Activated T-cell treated with anti-CD3 and anti-CD28 coated beads, Interleukin-2, amount 50 U/mL, for 4 hours (primary cell): Measurements from ENCODE around the gene TARS1. TPM values are rescaled to one million over a fixed set of nuclear protein-coding genes. Genes with fewer than 3 reads are reported as not detected.
A peak's percentile ranks its signal among the peaks of the same experiment; 100 is the strongest.
"Not testable (repeated sequence)": the region's sequence is repeated elsewhere in the genome, so short reads cannot be mapped to it uniquely, and the experiment has no call there.

Source experiments
- ATAC-seq, 2 donors: fragments of 200-7000 bp; cut with Tn5 transposase; one replicate each; pipeline ENCODE4 v1.10.0; 2021
- DNase-seq: peaks from one replicate; pipeline ENCODE4 v3.0.0-alpha.2; 2020
- H3K27me3 Mint-ChIP-seq: one replicate; pipeline ENCODE4 v1.8.0; 2021; ENCODE audit warnings: low read depth, mixed read lengths
- H3K36me3 Mint-ChIP-seq: one replicate; pipeline ENCODE4 v1.8.0; 2022; ENCODE audit warnings: mixed read lengths; ENCODE audit not compliant: insufficient read depth
- H3K4me1 Mint-ChIP-seq: one replicate; pipeline ENCODE4 v1.8.0; 2021; ENCODE audit warnings: low read depth, mixed read lengths
- H3K4me3 Mint-ChIP-seq: one replicate; pipeline ENCODE4 v1.8.0; 2021; ENCODE audit warnings: mild to moderate bottlenecking, moderate library complexity, mixed read lengths
- H3K9me3 Mint-ChIP-seq: one replicate; pipeline ENCODE4 v1.8.0; 2021; ENCODE audit warnings: mixed read lengths
- total RNA-seq, 3 donors: library from RNA; stranded (reverse); gene quantifications; one replicate each; pipeline ENCODE4 v1.2.1, GENCODE V29; 2021

The TARS1 gene
- total RNA-seq, 3 donors from 2014 or later = 229 to 275 (median 259) TPM

- Mint-ChIP-seq H3K27me3 (peaks cover 20% of the 10 kb centered on the region), H3K4me1 (no peaks in the 10 kb centered on the region), H3K9me3 (no peaks in the 10 kb centered on the region), H3K36me3 (no peaks in the 10 kb centered on the region), H3K4me3 (no peak overlapping the region)
- ATAC-seq = no peak
- no peak for DNase-seq
Observed at GRCh38 chr5:33425314-33425713, 15.5 kb upstream of the TARS1 start.

GRCh38 chr5:33430983-33431382, 9.8 kb upstream of the TARS1 start:
- DNase-seq (no peak), ATAC-seq (no peak)
- Mint-ChIP-seq H3K36me3 (no peaks in the 10 kb centered on the region), H3K27me3 (peaks cover 17% of the 10 kb centered on the region), H3K9me3 (no peaks in the 10 kb centered on the region), H3K4me1 (peaks cover 5% of the 10 kb centered on the region), H3K4me3 (no peak overlapping the region)

GRCh38 chr5:33432656-33433055, 8.1 kb upstream of the TARS1 start:
- DNase-seq (no peak), ATAC-seq (no peak)
- no peaks in the 10 kb centered on the region for H3K9me3 Mint-ChIP-seq

GRCh38 chr5:33433303-33434240, 7.2 kb upstream of the TARS1 start:
- Mint-ChIP-seq H3K4me1 (peaks cover 6% of the 10 kb centered on the region), H3K27me3 (peaks cover 2% of the 10 kb centered on the region), H3K36me3 (no peaks in the 10 kb centered on the region), H3K4me3 (no peak overlapping the region), H3K9me3 (no peaks in the 10 kb centered on the region)
- DNase-seq (no peak), ATAC-seq (no peak)

More at GRCh38 chr5:33432656-33433055, 8.1 kb upstream of the TARS1 start:
- Mint-ChIP-seq H3K27me3 (peaks cover 5% of the 10 kb centered on the region), H3K36me3 (no peaks in the 10 kb centered on the region), H3K4me3 (no peak overlapping the region), H3K4me1 (peaks cover 6% of the 10 kb centered on the region)

GRCh38 chr5:33435893-33436490, 4.8 kb upstream of the TARS1 start:
- not testable (repeated sequence) for H3K27me3 Mint-ChIP-seq, H3K36me3 Mint-ChIP-seq, H3K4me3 Mint-ChIP-seq, H3K9me3 Mint-ChIP-seq, H3K4me1 Mint-ChIP-seq
- DNase-seq (peak; percentile 59), ATAC-seq (peak; percentile 30 to 45)

GRCh38 chr5:33438996-33439395, 1.8 kb upstream of the TARS1 start:
- Mint-ChIP-seq H3K9me3 (no peaks in the 10 kb centered on the region), H3K4me3 (no peak overlapping the region), H3K27me3 (no peaks in the 10 kb centered on the region), H3K36me3 (peaks cover 5% of the 10 kb centered on the region), H3K4me1 (peaks cover 21% of the 10 kb centered on the region)
- DNase-seq = no peak
- ATAC-seq = no peak

- no peak for ATAC-seq
- Mint-ChIP-seq H3K4me1 (peaks cover 28% of the 10 kb centered on the region), H3K9me3 (no peaks in the 10 kb centered on the region), H3K27me3 (no peaks in the 10 kb centered on the region), H3K4me3 (no peak overlapping the region), H3K36me3 (peaks cover 9% of the 10 kb centered on the region)
- no peak for DNase-seq
Observed at GRCh38 chr5:33439905-33440481, 772 bp upstream of the TARS1 start.

GRCh38 chr5:33441241-33442177, 744 bp downstream of the TARS1 start:
- Mint-ChIP-seq H3K27me3 (no peaks in the 10 kb centered on the region), H3K4me3 (no peak overlapping the region), H3K36me3 (peaks cover 19% of the 10 kb centered on the region), H3K4me1 (peaks cover 33% of the 10 kb centered on the region), H3K9me3 (no peaks in the 10 kb centered on the region)
- peak; percentile 35 to 48 for ATAC-seq
- peak; percentile 28 for DNase-seq

GRCh38 chr5:33444542-33444941, 3.8 kb downstream of the TARS1 start:
- DNase-seq (no peak), ATAC-seq (no peak)
- Mint-ChIP-seq H3K9me3 (no peaks in the 10 kb centered on the region), H3K4me3 (no peak overlapping the region), H3K4me1 (peaks cover 41% of the 10 kb centered on the region), H3K36me3 (peaks cover 36% of the 10 kb centered on the region), H3K27me3 (no peaks in the 10 kb centered on the region)

- Mint-ChIP-seq H3K36me3 (peaks cover 39% of the 10 kb centered on the region), H3K4me1 (peaks cover 41% of the 10 kb centered on the region), H3K4me3 (no peak overlapping the region), H3K27me3 (no peaks in the 10 kb centered on the region), H3K9me3 (no peaks in the 10 kb centered on the region)
- no peak for ATAC-seq
- DNase-seq = no peak
Observed at GRCh38 chr5:33445798-33446197, 5.0 kb downstream of the TARS1 start.

GRCh38 chr5:33448118-33448517, 7.4 kb downstream of the TARS1 start:
- no peak overlapping the region for H3K4me3 Mint-ChIP-seq
- peaks cover 44% of the 10 kb centered on the region for H3K36me3 Mint-ChIP-seq
- no peak for DNase-seq
- H3K9me3 Mint-ChIP-seq = no peaks in the 10 kb centered on the region
- H3K4me1 Mint-ChIP-seq = peaks cover 36% of the 10 kb centered on the region
- no peak for ATAC-seq
- no peaks in the 10 kb centered on the region for H3K27me3 Mint-ChIP-seq

GRCh38 chr5:33457126-33457525, 16.4 kb downstream of the TARS1 start:
- no peak for DNase-seq
- ATAC-seq = no peak
- no peaks in the 10 kb centered on the region for H3K27me3 Mint-ChIP-seq
- no peak overlapping the region for H3K4me3 Mint-ChIP-seq
- peaks cover 2% of the 10 kb centered on the region for H3K4me1 Mint-ChIP-seq
- peaks cover 56% of the 10 kb centered on the region for H3K36me3 Mint-ChIP-seq
- no peaks in the 10 kb centered on the region for H3K9me3 Mint-ChIP-seq

GRCh38 chr5:33457817-33458216, 17.1 kb downstream of the TARS1 start:
- H3K4me1 Mint-ChIP-seq = no peaks in the 10 kb centered on the region

GRCh38 chr5:33460210-33460609, 19.4 kb downstream of the TARS1 start:
- H3K27me3 Mint-ChIP-seq = no peaks in the 10 kb centered on the region
- ATAC-seq (no peak), DNase-seq (no peak)
- H3K36me3 Mint-ChIP-seq = peaks cover 52% of the 10 kb centered on the region
- H3K4me3 Mint-ChIP-seq = no peak overlapping the region
- H3K4me1 Mint-ChIP-seq = no peaks in the 10 kb centered on the region
- H3K9me3 Mint-ChIP-seq = no peaks in the 10 kb centered on the region

More at GRCh38 chr5:33457817-33458216, 17.1 kb downstream of the TARS1 start:
- no peak for DNase-seq
- H3K27me3 Mint-ChIP-seq = no peaks in the 10 kb centered on the region
- H3K4me3 Mint-ChIP-seq = no peak overlapping the region
- peaks cover 54% of the 10 kb centered on the region for H3K36me3 Mint-ChIP-seq
- no peak for ATAC-seq
- no peaks in the 10 kb centered on the region for H3K9me3 Mint-ChIP-seq
